HEK293 (cell line): ENCODE measurements around the gene COG6.

Experiments
- CTCF ChIA-PET: fragments of 350-600 bp; formaldehyde crosslinking; extraction: SDS; loops from one replicate; lab custom pipeline; 2021; ENCODE audit warnings: antibody characterized with exemption; lab: Yijun Ruan, JAX
- POLR2A ChIA-PET: fragments of 300-600 bp; formaldehyde crosslinking; extraction: SDS; loops from one replicate; lab custom pipeline; 2020; ENCODE audit warnings: antibody characterized with exemption, inconsistent platforms; lab: Yijun Ruan, JAX
- H3K27ac ChIP-seq: fragments of 200-500 bp; sonication (Bioruptor generic); 2 replicates; pipeline ENCODE4 v1.5.1; 2014; ENCODE audit warnings: low read depth, low read length, control low read depth, inconsistent platforms; ENCODE audit errors: extremely low read depth
- H3K36me3 ChIP-seq, 2 experiments: fragments of 200-500 bp in 1 of 2; sonication (Bioruptor generic) in 1 of 2; 1 replicate in 1 of 2; 2 replicates in 1 of 2; pipeline ENCODE4 v1.5.1; 2014 to 2017; ENCODE audit warnings: inconsistent platforms in 2 of 2, low read length in 2 of 2; ENCODE audit not compliant: control insufficient read depth in 2 of 2, insufficient read depth in 1 of 2
- H3K4me1 ChIP-seq: fragments of 200-500 bp; sonication (Bioruptor generic); 2 replicates; pipeline ENCODE4 v1.5.1; 2014; ENCODE audit warnings: mild to moderate bottlenecking, low read length, inconsistent platforms; ENCODE audit not compliant: control insufficient read depth, insufficient read depth
- H3K4me3 ChIP-seq: 2 replicates; pipeline ENCODE4 v1.5.1; 2011; ENCODE audit warnings: low read depth, mild to moderate bottlenecking, control low read depth, low read length, moderate library complexity
- H3K9me3 ChIP-seq: fragments of 200-500 bp; sonication (Bioruptor generic); 2 replicates; pipeline ENCODE4 v1.5.1; 2014; ENCODE audit warnings: low read depth, low read length, inconsistent platforms; ENCODE audit not compliant: control insufficient read depth, insufficient read depth
- EGR2 ChIP-seq: fragments of 450-650 bp; formaldehyde crosslinking; IDR thresholded peaks from 2 replicates; pipeline ENCODE4 v1.5.1; 2016; ENCODE audit warnings: low read depth, missing biosample characterization, missing genetic modification characterization
- GLIS1 ChIP-seq: fragments of 450-650 bp; formaldehyde crosslinking; IDR thresholded peaks from 2 replicates; pipeline ENCODE4 v1.5.1; 2016; ENCODE audit warnings: missing biosample characterization, missing genetic modification characterization
- RBAK ChIP-seq: fragments of 450-650 bp; formaldehyde crosslinking; IDR thresholded peaks from 2 replicates; pipeline ENCODE4 v1.5.1; 2016; ENCODE audit warnings: missing biosample characterization, missing genetic modification characterization
- ZBTB48 ChIP-seq: fragments of 450-650 bp; formaldehyde crosslinking; IDR thresholded peaks from 2 replicates; pipeline ENCODE4 v1.5.1; 2016; ENCODE audit warnings: missing biosample characterization, missing genetic modification characterization
- ZFP41 ChIP-seq: fragments of 450-650 bp; formaldehyde crosslinking; IDR thresholded peaks from 2 replicates; pipeline ENCODE4 v1.5.1; 2016; ENCODE audit warnings: missing biosample characterization, missing genetic modification characterization, borderline replicate concordance
- ZNF184 ChIP-seq: fragments of 450-650 bp; IDR thresholded peaks from 2 replicates; pipeline ENCODE4 v1.5.1; 2018; ENCODE audit warnings: missing biosample characterization, mild to moderate bottlenecking, missing genetic modification characterization
- ZNF221 ChIP-seq: fragments of 450-650 bp; formaldehyde crosslinking; IDR thresholded peaks from 2 replicates; pipeline ENCODE4 v1.5.1; 2017; ENCODE audit warnings: missing biosample characterization, missing genetic modification characterization, borderline replicate concordance
- ZNF248 ChIP-seq: fragments of 450-650 bp; formaldehyde crosslinking; IDR thresholded peaks from 2 replicates; pipeline ENCODE4 v1.5.1; 2017; ENCODE audit warnings: missing biosample characterization, missing genetic modification characterization
- ZNF266 ChIP-seq: fragments of 450-650 bp; formaldehyde crosslinking; IDR thresholded peaks from 2 replicates; pipeline ENCODE4 v1.5.1; 2016; ENCODE audit warnings: missing biosample characterization, missing genetic modification characterization, low read depth
- ZNF324 ChIP-seq: fragments of 450-650 bp; formaldehyde crosslinking; IDR thresholded peaks from 2 replicates; pipeline ENCODE4 v1.5.1; 2016; ENCODE audit warnings: missing biosample characterization, missing genetic modification characterization
- ZNF350 ChIP-seq: fragments of 450-650 bp; formaldehyde crosslinking; IDR thresholded peaks from 2 replicates; pipeline ENCODE4 v1.5.0; 2017; ENCODE audit warnings: missing biosample characterization, mild to moderate bottlenecking, missing genetic modification characterization
- ZNF362 ChIP-seq: fragments of 450-650 bp; formaldehyde crosslinking; IDR thresholded peaks from 2 replicates; pipeline ENCODE4 v1.5.1; 2016; ENCODE audit warnings: missing biosample characterization, missing genetic modification characterization
- ZNF366 ChIP-seq: fragments of 450-650 bp; formaldehyde crosslinking; conservative IDR thresholded peaks from 2 replicates; pipeline ENCODE4 v1.5.1; 2016; ENCODE audit warnings: missing biosample characterization, missing genetic modification characterization
- ZNF391 ChIP-seq: fragments of 450-650 bp; formaldehyde crosslinking; IDR thresholded peaks from 2 replicates; pipeline ENCODE4 v1.5.1; 2016; ENCODE audit warnings: low read depth, missing biosample characterization, missing genetic modification characterization, borderline replicate concordance
- ZNF514 ChIP-seq: fragments of 450-650 bp; formaldehyde crosslinking; IDR thresholded peaks from 2 replicates; pipeline ENCODE4 v1.5.1; 2016; ENCODE audit warnings: missing biosample characterization, missing genetic modification characterization
- ZNF639 ChIP-seq: fragments of 450-650 bp; formaldehyde crosslinking; IDR thresholded peaks from 2 replicates; pipeline ENCODE4 v1.5.1; 2016; ENCODE audit warnings: missing biosample characterization, missing genetic modification characterization
- ZNF654 ChIP-seq: fragments of 450-650 bp; formaldehyde crosslinking; IDR thresholded peaks from 2 replicates; pipeline ENCODE4 v1.5.1; 2016; ENCODE audit warnings: low read depth, missing biosample characterization, missing genetic modification characterization
- ZNF660 ChIP-seq: fragments of 450-650 bp; IDR thresholded peaks from 2 replicates; pipeline ENCODE4 v1.5.1; 2018; ENCODE audit warnings: missing biosample characterization, mild to moderate bottlenecking, missing genetic modification characterization
- ZNF701 ChIP-seq: fragments of 450-650 bp; formaldehyde crosslinking; IDR thresholded peaks from 2 replicates; pipeline ENCODE4 v1.5.1; 2016; ENCODE audit warnings: missing biosample characterization, missing genetic modification characterization
- ZNF768 ChIP-seq: fragments of 450-650 bp; formaldehyde crosslinking; IDR thresholded peaks from 2 replicates; pipeline ENCODE4 v1.5.1; 2018; ENCODE audit warnings: missing biosample characterization, mild to moderate bottlenecking, missing genetic modification characterization
- ZSCAN30 ChIP-seq: fragments of 450-650 bp; IDR thresholded peaks from 2 replicates; pipeline ENCODE4 v1.5.1; 2018; ENCODE audit warnings: missing biosample characterization, mild to moderate bottlenecking, missing genetic modification characterization, moderate library complexity
- TF ChIP-seq, protein P1 (sequence below): fragments of 450-650 bp; formaldehyde crosslinking; IDR thresholded peaks from 2 replicates; pipeline ENCODE4 v1.5.0; 2017; ENCODE audit warnings: missing biosample characterization, missing genetic modification characterization, borderline replicate concordance

The COG6 gene

GRCh38 chr13:39612023-39612637, 43.3 kb upstream of the COG6 start:
- H3K9me3 ChIP-seq = no peaks in the 10 kb centered on the region
- ChIA-PET POLR2A (no interaction called here), CTCF (interaction anchor here (0.6 to 2.7 kb wide), 45 partner anchors 9 to 737 kb away, joined by 3 to 28 read pairs (median 4); partner anchors contain the start of gene LHFPL6)
- H3K4me1 ChIP-seq = no peaks in the 10 kb centered on the region
- peak; percentile 56 for TF ChIP-seq ZNF660 (tag by site-specific recombination)
- peak; percentile 60 for TF ChIP-seq ZNF654 (tag by site-specific recombination)
- no peak for TF ChIP-seq ZNF324 (tag by site-specific recombination)
- no peaks in the 10 kb centered on the region for H3K36me3 ChIP-seq
- H3K27ac ChIP-seq = no peak overlapping the region
- H3K4me3 ChIP-seq = no peak overlapping the region

- H3K36me3 ChIP-seq = no peaks in the 10 kb centered on the region
- no peaks in the 10 kb centered on the region for H3K4me1 ChIP-seq
- no peak overlapping the region for H3K27ac ChIP-seq
- CTCF ChIA-PET = interaction anchor here (0.6 to 2.2 kb wide), 28 partner anchors 10 to 1161 kb away, joined by 3 to 14 read pairs (median 4); partner anchors contain the start of gene COG6
- TF ChIP-seq ZNF248 (tag by site-specific recombination) = no peak
- 0 out of 2 replicates have a peak, but pooled peaks have one; percentile 33 for TF ChIP-seq ZSCAN30 (tag by site-specific recombination)
- TF ChIP-seq ZNF660 (tag by site-specific recombination) = peak; percentile 68; the same call in 1 of the 2 replicates
- TF ChIP-seq ZBTB48 = no peak
- no peak for TF ChIP-seq ZNF184 (tag by site-specific recombination)
- no peak for TF ChIP-seq ZNF362
- TF ChIP-seq ZNF701 = no peak
- peak; percentile 72 for TF ChIP-seq ZNF654 (tag by site-specific recombination)
- no peak for TF ChIP-seq GLIS1 (tag by site-specific recombination)
- TF ChIP-seq, all 188 proteins: peak for 3
- H3K9me3 ChIP-seq = no peaks in the 10 kb centered on the region
- POLR2A ChIA-PET = interaction anchor here (0.5 kb wide), 1 partner anchor 1155 kb away, joined by 5 read pairs; no protein-coding TSS in a partner anchor
- H3K4me3 ChIP-seq = no peak overlapping the region
Observed at GRCh38 chr13:39616087-39616694, 39.3 kb upstream of the COG6 start.

GRCh38 chr13:39618561-39618960, 36.9 kb upstream of the COG6 start:
- H3K27ac ChIP-seq = no peak overlapping the region
- H3K4me3 ChIP-seq = no peak overlapping the region
- ChIA-PET POLR2A (interaction anchor here (0.6 kb wide), 1 partner anchor 1617 kb away, joined by 3 read pairs; no protein-coding TSS in a partner anchor), CTCF (interaction anchor here (0.8 to 1.0 kb wide), 2 partner anchors 166 to 427 kb away, joined by 3 read pairs; no protein-coding TSS in a partner anchor)
- no peaks in the 10 kb centered on the region for H3K9me3 ChIP-seq
- no peaks in the 10 kb centered on the region for H3K36me3 ChIP-seq
- no peaks in the 10 kb centered on the region for H3K4me1 ChIP-seq
- TF ChIP-seq EGR2 (no peak), ZNF639 (tag by site-specific recombination) (no peak), ZNF221 (tag by site-specific recombination) (no peak), ZBTB48 (no peak), RBAK (tag by site-specific recombination) (no peak), ZNF350 (tag by site-specific recombination) (no peak), ZNF768 (tag by site-specific recombination) (no peak), ZNF514 (tag by site-specific recombination) (no peak), ZFP41 (tag by site-specific recombination) (no peak), ZNF391 (tag by site-specific recombination) (no peak), ZNF362 (no peak), ZNF266 (no peak), ZNF366 (no peak)
- TF ChIP-seq, protein P1, sequence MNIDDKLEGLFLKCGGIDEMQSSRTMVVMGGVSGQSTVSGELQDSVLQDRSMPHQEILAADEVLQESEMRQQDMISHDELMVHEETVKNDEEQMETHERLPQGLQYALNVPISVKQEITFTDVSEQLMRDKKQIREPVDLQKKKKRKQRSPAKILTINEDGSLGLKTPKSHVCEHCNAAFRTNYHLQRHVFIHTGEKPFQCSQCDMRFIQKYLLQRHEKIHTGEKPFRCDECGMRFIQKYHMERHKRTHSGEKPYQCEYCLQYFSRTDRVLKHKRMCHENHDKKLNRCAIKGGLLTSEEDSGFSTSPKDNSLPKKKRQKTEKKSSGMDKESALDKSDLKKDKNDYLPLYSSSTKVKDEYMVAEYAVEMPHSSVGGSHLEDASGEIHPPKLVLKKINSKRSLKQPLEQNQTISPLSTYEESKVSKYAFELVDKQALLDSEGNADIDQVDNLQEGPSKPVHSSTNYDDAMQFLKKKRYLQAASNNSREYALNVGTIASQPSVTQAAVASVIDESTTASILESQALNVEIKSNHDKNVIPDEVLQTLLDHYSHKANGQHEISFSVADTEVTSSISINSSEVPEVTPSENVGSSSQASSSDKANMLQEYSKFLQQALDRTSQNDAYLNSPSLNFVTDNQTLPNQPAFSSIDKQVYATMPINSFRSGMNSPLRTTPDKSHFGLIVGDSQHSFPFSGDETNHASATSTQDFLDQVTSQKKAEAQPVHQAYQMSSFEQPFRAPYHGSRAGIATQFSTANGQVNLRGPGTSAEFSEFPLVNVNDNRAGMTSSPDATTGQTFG (tag by site-specific recombination) = no peak
